NCI-H1105 treated with DMSO at 0.1 percent for 48 hours (cell line): ENCODE results near the gene IL1RAPL2.
"Not testable (repeated sequence)": the region's sequence is repeated elsewhere in the genome, so short reads cannot be mapped to it uniquely, and the experiment has no call there.

Experiments
- DNase-seq: peaks from one replicate; lab custom pipeline; 2025; lab: John Stamatoyannopoulos, UW

The IL1RAPL2 gene

GRCh38 chrX:105610411-105610810 is 1044.4 kb downstream of the IL1RAPL2 start:
- no peak for DNase-seq

GRCh38 chrX:105618393-105619101 is 1052.5 kb downstream of the IL1RAPL2 start:
- DNase-seq = no peak

DNA sequence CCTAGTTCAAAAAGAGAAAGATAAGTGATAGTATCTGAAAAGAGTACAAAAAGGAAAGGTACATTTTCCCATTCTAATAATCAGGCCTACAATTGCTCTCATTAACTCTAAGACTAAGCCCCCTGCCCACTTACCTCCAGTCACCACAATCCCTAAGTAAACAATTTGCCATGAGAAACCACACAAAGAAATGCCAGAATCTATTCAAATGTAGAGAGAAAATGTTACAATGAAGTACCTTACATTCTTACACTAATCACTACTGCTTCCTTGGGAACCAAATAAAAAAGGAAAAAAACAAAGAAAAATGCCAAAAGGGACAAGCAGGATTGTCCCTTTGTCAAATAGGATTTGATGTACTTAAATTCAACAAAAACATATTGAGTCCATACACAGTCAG is 1068.2 kb downstream of the IL1RAPL2 start:
- DNase-seq = no peak

DNA sequence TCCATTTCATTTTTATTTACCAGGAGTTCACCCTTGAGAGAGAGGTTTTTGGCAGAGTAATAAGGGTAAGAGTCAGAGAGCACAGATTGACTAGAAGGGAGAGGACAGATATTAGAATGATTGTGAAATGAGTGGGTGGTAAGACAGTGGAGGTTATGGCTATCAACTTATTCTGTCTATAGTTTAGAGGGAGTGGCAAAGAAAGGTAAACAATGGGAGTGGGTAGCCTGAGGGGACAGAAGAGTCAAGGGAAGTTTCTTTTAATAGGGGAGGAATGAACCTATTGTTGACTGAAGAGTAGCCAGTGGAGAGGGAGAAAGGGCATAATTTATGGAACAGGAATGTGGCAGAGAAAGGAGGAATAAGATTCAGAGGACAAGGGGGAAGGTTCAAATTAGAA is 1069.8 kb downstream of the IL1RAPL2 start:
- DNase-seq = no peak

DNA sequence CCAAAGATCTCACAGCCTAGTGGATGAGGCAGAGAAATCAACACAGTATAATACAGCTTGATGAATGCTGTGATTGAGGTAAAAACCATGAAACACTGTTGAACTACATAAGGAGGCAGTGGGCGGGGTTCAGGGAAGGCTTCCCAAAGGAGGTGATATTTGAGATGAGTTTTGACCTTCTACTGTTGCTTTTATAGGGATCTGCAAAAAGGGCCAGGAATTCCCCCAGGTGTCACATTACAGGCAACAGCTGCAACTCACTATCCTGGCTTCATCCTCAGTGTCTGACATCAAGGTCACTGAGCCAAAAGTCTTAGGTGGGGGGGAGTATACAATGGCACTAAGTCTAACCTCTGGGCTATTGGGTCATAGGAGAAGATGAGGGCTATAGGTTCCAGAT is 1070.7 kb downstream of the IL1RAPL2 start:
- DNase-seq = peak; percentile 21

DNA sequence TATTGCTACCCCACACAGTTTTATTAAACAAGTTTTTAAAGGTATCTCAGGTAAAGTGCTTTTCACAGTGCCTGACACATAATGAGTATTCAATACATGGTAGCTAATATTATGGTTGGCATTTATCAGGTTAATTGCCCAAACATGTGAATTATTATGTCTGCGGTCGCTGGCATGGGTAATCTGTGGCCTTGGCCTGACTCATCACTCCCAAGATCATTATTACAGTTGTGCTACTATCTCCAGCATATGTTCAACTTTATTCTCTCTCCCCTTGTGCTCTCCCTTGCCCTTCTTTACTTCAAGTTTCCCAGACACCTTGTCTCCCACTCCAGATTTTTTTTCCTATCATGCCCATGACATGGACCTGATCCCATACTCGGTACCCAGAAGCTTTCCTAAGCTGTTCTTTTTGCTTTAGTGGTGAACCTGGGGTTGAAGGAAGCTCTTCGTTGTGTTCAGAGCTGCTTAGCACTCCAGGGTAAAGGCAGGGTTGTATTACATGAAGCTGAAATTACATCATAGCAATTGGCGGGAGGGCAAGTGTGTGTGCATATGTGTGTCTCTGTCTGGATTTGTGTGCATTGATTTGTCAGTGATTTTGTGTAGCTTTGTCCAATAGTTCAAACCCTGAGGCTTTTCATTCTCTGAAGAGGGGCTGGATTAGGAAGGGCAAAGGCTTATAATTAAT is 1079.8 kb downstream of the IL1RAPL2 start:
- DNase-seq = no peak

GRCh38 chrX:105646592-105647372 is 1080.8 kb downstream of the IL1RAPL2 start:
- DNase-seq = no peak

DNA sequence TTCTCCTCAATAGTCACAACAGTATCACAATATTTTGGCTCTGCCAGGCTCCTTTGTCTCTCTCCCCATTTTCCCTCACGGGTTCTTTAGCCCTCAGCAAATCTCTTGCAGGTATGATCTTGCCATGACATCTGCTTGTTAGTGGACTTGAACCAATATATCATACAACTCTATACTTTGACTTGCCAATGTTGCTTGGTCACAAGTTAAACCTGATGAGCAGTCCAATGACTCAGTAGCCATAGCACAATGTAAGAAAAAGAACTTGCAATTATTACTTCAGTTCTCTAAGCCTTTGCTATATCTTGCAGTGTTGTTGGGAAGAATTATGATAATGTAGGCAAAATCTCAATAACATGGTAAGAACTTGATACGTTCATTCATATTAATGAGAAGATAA is 1081.8 kb downstream of the IL1RAPL2 start:
- no peak for DNase-seq

DNA sequence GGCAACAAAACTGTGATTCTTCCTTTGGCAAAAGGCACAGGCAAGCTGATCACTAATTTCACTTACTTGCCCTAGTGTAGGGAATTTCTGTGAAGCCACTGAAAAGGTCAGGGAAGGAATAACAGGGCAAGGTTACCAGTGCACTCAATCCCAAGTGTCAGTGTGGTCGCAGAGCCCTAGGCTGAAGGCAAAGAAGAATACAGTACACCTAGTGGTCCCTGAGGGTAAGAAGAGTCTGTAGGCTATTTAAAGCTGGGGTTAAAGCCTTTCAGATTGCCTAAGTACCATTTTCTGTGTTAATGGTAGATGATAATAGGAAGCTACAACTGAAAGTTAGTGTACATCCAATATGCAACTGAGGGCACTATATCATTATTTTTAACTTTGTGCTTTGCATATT is 1082.7 kb downstream of the IL1RAPL2 start:
- no peak for DNase-seq

DNA sequence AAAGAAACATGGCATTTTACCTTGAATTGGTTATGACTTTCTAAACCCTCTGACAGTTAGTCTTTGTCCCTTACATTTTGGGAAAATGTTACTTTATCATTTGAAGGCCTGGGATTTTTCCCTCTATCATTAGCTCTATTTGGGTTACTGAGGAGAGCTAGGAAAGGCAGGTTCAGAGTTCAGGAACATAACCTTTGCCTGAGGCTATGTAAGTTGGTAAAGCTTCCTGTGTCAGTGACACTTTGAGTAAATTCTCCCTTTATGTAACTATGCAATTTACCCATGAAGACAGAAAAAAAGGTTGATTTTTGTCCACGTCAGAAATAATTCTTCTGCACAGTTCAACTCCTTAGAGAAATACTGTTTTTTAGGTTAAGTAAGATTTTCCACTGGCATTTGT is 1084.6 kb downstream of the IL1RAPL2 start:
- DNase-seq = no peak

DNA sequence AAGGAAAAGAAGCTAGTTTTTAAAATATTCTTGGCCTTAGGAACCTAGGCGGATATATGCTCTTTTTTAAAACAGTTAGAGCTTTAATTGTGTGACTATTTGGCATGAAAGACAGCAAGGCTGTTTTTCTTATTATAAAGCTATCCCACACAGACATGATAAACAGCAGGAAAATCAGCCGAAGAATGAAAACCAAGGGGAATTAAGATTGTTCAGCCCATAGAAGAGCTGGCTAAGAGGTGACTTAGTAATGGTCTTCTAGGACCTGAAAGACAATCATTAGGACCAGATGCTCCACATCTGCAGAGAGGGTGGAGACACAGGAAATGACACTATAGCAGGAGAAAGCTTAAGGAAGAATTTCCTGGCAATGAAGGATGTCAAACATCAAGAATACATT is 1085.0 kb downstream of the IL1RAPL2 start:
- no peak for DNase-seq

- DNase-seq = no peak
These were observed 1087.9 kb downstream of the IL1RAPL2 start for GRCh38 chrX:105653891-105654290.

DNA sequence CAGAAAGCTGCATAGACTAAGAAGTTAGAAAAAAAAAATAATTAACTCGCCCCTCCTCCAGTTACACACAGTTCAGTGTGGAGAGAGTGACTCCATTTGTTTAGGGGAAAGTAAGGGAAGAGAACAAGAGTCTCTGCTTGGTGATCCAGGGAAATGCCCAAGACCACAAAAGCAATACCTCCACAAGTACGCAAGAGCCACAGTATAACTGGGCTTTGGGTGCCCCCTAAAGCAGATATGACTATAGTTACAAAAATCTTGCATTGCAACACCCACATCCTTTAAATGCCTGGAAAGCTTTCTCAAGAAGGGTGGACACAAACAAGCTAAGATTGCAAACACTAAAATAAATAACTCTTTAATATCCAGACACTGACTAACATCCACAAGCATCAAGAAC is 1092.1 kb downstream of the IL1RAPL2 start:
- no peak for DNase-seq

DNA sequence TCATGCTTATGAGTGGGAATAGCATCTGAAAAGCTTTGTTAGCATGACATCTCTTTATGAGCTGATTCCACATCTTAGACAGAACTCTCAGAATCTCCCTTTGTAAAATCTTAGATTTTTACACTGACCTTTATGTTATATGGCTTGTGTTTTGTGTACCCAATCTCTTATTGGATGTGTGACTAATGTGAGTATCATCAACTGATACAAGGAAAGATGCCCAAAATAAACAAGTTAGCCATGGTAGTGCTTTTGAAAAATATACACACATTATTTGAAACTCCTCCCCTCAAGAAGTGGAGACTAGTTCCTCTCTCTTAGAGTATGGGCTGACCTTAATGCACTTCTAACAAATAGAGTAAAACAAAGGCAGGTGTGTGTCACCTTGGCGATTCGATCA is 1096.2 kb downstream of the IL1RAPL2 start:
- DNase-seq = no peak

GRCh38 chrX:105664243-105664642 is 1098.2 kb downstream of the IL1RAPL2 start:
- DNase-seq = no peak

- DNase-seq = not testable (repeated sequence)
These were observed 1118.3 kb downstream of the IL1RAPL2 start for GRCh38 chrX:105684288-105684687.

- DNase-seq = no peak
These were observed 1128.8 kb downstream of the IL1RAPL2 start for GRCh38 chrX:105694839-105695238.

DNA sequence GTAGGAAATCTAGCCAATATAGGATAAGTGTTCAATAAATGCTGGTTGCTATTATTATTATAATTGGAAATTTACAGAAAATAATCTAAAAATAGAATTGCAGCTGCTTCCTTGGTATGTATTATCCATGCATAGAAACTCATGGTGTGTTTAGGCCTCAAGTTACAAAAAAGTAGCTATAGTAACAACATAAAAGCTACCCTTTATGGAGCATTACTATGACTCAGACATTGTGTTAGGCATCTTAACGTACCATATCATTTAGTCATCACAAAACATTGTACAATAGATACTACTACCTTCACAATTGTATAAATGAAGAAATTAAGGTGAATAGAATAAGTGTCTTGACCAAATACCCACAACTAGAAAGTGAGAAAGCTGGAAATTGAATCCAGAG is 1129.5 kb downstream of the IL1RAPL2 start:
- DNase-seq = no peak

DNA sequence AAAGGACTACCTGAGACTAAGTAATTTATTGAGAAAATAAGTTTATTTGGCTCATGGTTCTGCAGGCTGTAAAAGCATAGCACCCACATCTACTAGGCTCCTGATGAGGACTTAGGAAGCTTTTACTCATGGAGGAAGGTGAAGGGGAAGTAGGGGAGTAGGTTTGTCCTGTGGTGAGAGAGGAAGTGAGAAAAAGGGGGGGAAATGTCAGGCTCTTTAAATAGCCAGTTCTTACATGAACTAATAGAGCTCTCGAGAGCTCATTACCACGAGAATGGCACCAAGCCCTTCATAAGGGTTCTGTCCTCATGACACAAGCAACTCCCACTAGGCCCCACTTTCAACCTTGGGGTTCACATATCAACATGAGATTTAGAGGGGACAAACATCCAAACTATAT is 1130.9 kb downstream of the IL1RAPL2 start:
- DNase-seq = no peak

DNA sequence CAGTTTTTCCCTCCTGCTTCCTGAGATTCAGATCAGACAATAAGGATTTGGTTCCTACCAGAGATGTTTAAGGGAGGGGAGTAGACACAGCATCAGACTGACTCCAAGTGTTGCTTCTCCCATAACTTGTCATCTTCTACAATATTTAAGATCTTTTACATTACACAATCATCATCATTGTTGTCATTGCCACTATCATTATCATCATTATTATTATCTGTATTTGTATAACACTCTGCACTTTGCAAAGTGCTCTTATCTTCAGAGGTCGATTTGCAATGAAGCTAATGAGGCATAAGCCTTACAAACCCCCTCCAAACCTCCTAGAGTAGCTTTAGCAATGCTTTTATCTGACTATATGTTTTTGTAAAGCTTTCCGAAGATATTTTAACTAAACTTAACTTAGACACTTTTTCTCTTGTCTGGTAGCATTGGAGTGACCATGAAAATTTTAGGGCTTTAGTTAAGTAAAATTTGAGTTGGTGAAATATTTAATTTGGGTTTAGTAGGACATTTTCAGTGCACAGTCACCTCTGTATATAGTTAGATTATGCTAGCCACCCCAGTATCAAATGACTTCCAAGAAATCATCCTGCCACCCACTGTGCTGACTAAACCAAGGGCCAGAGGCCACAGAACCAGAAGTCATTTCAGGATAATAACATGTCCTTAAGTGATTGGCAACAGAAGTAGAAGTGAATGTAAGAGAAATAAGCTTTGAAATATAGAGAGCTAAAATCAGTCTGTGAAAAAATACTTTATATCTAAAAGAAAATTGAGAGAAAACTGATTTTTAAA is 1132.2 kb downstream of the IL1RAPL2 start:
- DNase-seq = no peak

DNA sequence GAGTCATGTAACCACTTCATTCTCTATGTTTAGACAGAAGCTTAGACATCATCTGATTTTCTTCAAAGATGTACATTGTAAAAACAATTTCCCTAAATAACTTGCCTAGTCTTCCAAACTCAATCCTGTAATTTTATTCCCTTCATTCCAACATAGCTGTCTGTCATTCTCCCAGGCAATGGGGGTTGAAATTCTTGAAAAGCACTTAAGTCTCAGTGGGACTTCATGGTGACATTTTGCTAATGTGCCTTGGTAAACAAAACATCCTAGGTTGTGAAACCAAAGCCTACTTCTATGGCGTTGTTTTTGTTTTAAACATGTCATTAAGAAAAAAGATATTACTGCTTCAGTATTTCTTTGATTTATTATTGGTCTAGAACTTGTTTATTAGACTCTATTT is 1134.3 kb downstream of the IL1RAPL2 start:
- DNase-seq = no peak
